ENCODE data around the gene KSR1. TPM values are rescaled to one million over a fixed set of nuclear protein-coding genes. Genes with fewer than 3 reads are reported as not detected.
"Not testable (repeated sequence)": the region's sequence is repeated elsewhere in the genome, so short reads cannot be mapped to it uniquely, and the experiment has no call there.

Gene KSR1
- total RNA-seq, 2 donors from 2014 or later, result 7.9 to 10.2 TPM

- H3K4me1 ChIP-seq, result peaks cover 0 to 7% of the 10 kb centered on the region in 2 donors
- H3K9me3 ChIP-seq, result no peaks in the 10 kb centered on the region
- no peak overlapping the region for H3K27ac ChIP-seq
- TF ChIP-seq CTCF (IDR thresholded peaks at IDR 0.05), result no peak
- peaks cover 15% of the 10 kb centered on the region for H3K36me3 ChIP-seq
- DNase-seq (ENCODE audit: low spot score), result no peak
- no peak overlapping the region for H3K4me3 ChIP-seq
- H3K27me3 ChIP-seq, result no peaks in the 10 kb centered on the region
Observed at GRCh38 chr17:27625856-27626255, 169.6 kb downstream of the KSR1 start.

- no peak for DNase-seq (ENCODE audit: low spot score)
- no peaks in the 10 kb centered on the region for H3K27me3 ChIP-seq
- H3K4me1 ChIP-seq, result peaks cover 0 to 23% of the 10 kb centered on the region in 2 donors
- H3K36me3 ChIP-seq, result peaks cover 10% of the 10 kb centered on the region
- H3K9me3 ChIP-seq, result no peaks in the 10 kb centered on the region
- no peak overlapping the region for H3K27ac ChIP-seq
- no peak overlapping the region for H3K4me3 ChIP-seq
- no peak for TF ChIP-seq CTCF (IDR thresholded peaks at IDR 0.05)
Observed at GRCh38 chr17:27627514-27627913, 171.3 kb downstream of the KSR1 start.

- no peak overlapping the region for H3K4me3 ChIP-seq
- no peak for TF ChIP-seq CTCF (IDR thresholded peaks at IDR 0.05)
- no peaks in the 10 kb centered on the region for H3K9me3 ChIP-seq
- H3K4me1 ChIP-seq, result peaks cover 0 to 32% of the 10 kb centered on the region in 2 donors
- DNase-seq (ENCODE audit: low spot score), result no peak
- peaks cover 6% of the 10 kb centered on the region for H3K36me3 ChIP-seq
- no peak overlapping the region for H3K27ac ChIP-seq
- no peaks in the 10 kb centered on the region for H3K27me3 ChIP-seq
Observed at GRCh38 chr17:27628376-27628775, 172.1 kb downstream of the KSR1 start.

GRCh38 chr17:27629260-27629659 lies 173.0 kb downstream of the KSR1 start:
- not testable (repeated sequence) for H3K36me3 ChIP-seq; H3K27me3 ChIP-seq; H3K4me3 ChIP-seq; H3K27ac ChIP-seq; DNase-seq (ENCODE audit: low spot score); H3K9me3 ChIP-seq
- peaks cover 0 to 40% of the 10 kb centered on the region in 2 donors for H3K4me1 ChIP-seq

- no peak for TF ChIP-seq CTCF (IDR thresholded peaks at IDR 0.05)
- Histone ChIP-seq H3K9me3 (no peaks in the 10 kb centered on the region), H3K27me3 (no peaks in the 10 kb centered on the region), H3K27ac (peak within 1 kb of the TSS; percentile 70 to 73), H3K4me3 (peak within 1 kb of the TSS; percentile 16 to 43), H3K4me1 (peaks cover 0 to 42% of the 10 kb centered on the region in 2 donors), H3K36me3 (no peaks in the 10 kb centered on the region)
- no peak for DNase-seq (ENCODE audit: low spot score)
Observed at GRCh38 chr17:27630607-27631410, 174.6 kb downstream of the KSR1 start, which contains the start of gene LGALS9. TSS of gene LGALS9 (plus strand) at chr17:27631188. CDS start at chr17:27631266, 78 bp downstream.

- DNase-seq (ENCODE audit: low spot score), result no peak
- no peak for TF ChIP-seq CTCF (IDR thresholded peaks at IDR 0.05)
- Histone ChIP-seq H3K27ac (peak overlapping the region; percentile 70 to 73), H3K4me1 (peaks cover 0 to 42% of the 10 kb centered on the region in 2 donors), H3K27me3 (no peaks in the 10 kb centered on the region), H3K4me3 (peak overlapping the region; percentile 16 to 43), H3K36me3 (no peaks in the 10 kb centered on the region), H3K9me3 (no peaks in the 10 kb centered on the region)
Observed at GRCh38 chr17:27631411-27631760, 175.1 kb downstream of the KSR1 start.
